SK-N-SH (cell line): ENCODE measurements around the gene MTURN. TPM values are rescaled to one million over a fixed set of nuclear protein-coding genes. Genes with fewer than 3 reads are reported as not detected.

Source experiments
- CTCF ChIA-PET: fragments of 300-600, 350-600 bp; formaldehyde crosslinking; extraction: SDS; loops from one replicate; lab custom pipeline; 2021; lab: Yijun Ruan, JAX
- POLR2A ChIA-PET: fragments of 350-600 bp; sonication (Branson Sonifier 250); formaldehyde crosslinking; extraction: SDS; loops from one replicate; lab custom pipeline; 2020; ENCODE audit warnings: antibody characterized with exemption, inconsistent platforms; lab: Yijun Ruan, JAX
- DNase-seq: peaks from one replicate; pipeline ENCODE4 v3.0.0; 2012
- H2AFZ ChIP-seq: fragments of 200-600 bp; sonication (generic); 2 replicates; pipeline ENCODE4 v1.8.1; 2016; ENCODE audit warnings: antibody characterized with exemption, mild to moderate bottlenecking, low read depth
- H3F3A ChIP-seq: fragments of 200-600 bp; sonication (generic); replicated peaks from 2 replicates; pipeline ENCODE3; 2016; ENCODE audit warnings: antibody characterized with exemption, mild to moderate bottlenecking; ENCODE audit not compliant: insufficient read depth
- H3K27ac ChIP-seq, 2 experiments: fragments of 200-500 bp in 1 of 2; fragments of 200-600 bp in 1 of 2; sonication (Bioruptor generic) in 1 of 2; sonication (generic), shearing (Covaris generic) in 1 of 2; 2 replicates each; pipeline versions ENCODE4 v1.5.1 to v1.6.1; 2014 to 2016; ENCODE audit warnings: low read depth in 2 of 2, inconsistent platforms in 1 of 2, low read length in 1 of 2, mild to moderate bottlenecking in 1 of 2, mixed read lengths in 1 of 2
- H3K27me3 ChIP-seq: fragments of 200-600 bp; sonication (generic), shearing (Covaris generic); 2 replicates; pipeline ENCODE4 v1.6.1; 2016; ENCODE audit warnings: mixed run types; ENCODE audit not compliant: insufficient read depth
- H3K36me3 ChIP-seq, 2 experiments: fragments of 200-500 bp in 1 of 2; fragments of 200-600 bp in 1 of 2; sonication (Bioruptor generic) in 1 of 2; sonication (generic) in 1 of 2; replicated peaks in 1 of 2; 2 replicates each; pipeline versions ENCODE3 to v1.5.1; 2014 to 2016; ENCODE audit warnings: low read length in 1 of 2, mild to moderate bottlenecking in 1 of 2; ENCODE audit not compliant: insufficient read depth in 2 of 2, control insufficient read depth in 1 of 2
- H3K4me1 ChIP-seq, 2 experiments: fragments of 200-500 bp in 1 of 2; fragments of 200-600 bp in 1 of 2; sonication (Bioruptor generic) in 1 of 2; sonication (generic), shearing (Covaris generic) in 1 of 2; 2 replicates each; pipeline versions ENCODE4 v1.5.1 to v1.6.1; 2014 to 2016; ENCODE audit warnings: low read depth in 1 of 2, low read length in 1 of 2, mixed run types in 1 of 2; ENCODE audit not compliant: insufficient read depth in 2 of 2, control insufficient read depth in 1 of 2
- H3K4me2 ChIP-seq: fragments of 200-600 bp; sonication (generic), shearing (Covaris generic); 2 replicates; pipeline ENCODE4 v1.6.1; 2017; ENCODE audit warnings: mixed run types
- H3K4me3 ChIP-seq, 2 experiments: fragments of 200-500 bp in 1 of 2; fragments of 200-600 bp in 1 of 2; sonication (Bioruptor generic) in 1 of 2; sonication (generic), shearing (Covaris generic) in 1 of 2; 2 replicates each; pipeline versions ENCODE4 v1.5.1 to v1.8.1; 2014 to 2016; ENCODE audit warnings: low read depth in 2 of 2, inconsistent platforms in 1 of 2, low read length in 1 of 2, mild to moderate bottlenecking in 1 of 2, mixed read lengths in 1 of 2, moderate library complexity in 1 of 2
- H3K79me2 ChIP-seq: fragments of 200-600 bp; sonication (generic); 2 replicates; pipeline ENCODE4 v1.8.1; 2017; ENCODE audit warnings: mild to moderate bottlenecking; ENCODE audit not compliant: insufficient read depth
- H3K9ac ChIP-seq: fragments of 200-600 bp; sonication (generic); 2 replicates; pipeline ENCODE4 v1.6.1; 2017; ENCODE audit warnings: mixed run types
- H3K9me2 ChIP-seq: fragments of 200-600 bp; sonication (generic); 2 replicates; pipeline ENCODE4 v1.6.1; 2017; ENCODE audit warnings: mixed run types
- H3K9me3 ChIP-seq: fragments of 200-600 bp; sonication (generic); 2 replicates; pipeline ENCODE4 v1.6.1; 2017; ENCODE audit warnings: mixed run types, mild to moderate bottlenecking, moderate library complexity
- H4K20me1 ChIP-seq: fragments of 200-600 bp; sonication (generic); 2 replicates; pipeline ENCODE4 v1.6.1; 2017; ENCODE audit warnings: mild to moderate bottlenecking, mixed run types; ENCODE audit not compliant: insufficient read depth
- ELF1 ChIP-seq: IDR thresholded peaks from 2 replicates; pipeline ENCODE4 v1.4.0; 2012
- EP300 ChIP-seq, 2 experiments: IDR thresholded peaks; 2 replicates each; pipeline versions ENCODE4 v1.4.0 to v1.6.1; 2012; ENCODE audit warnings: borderline replicate concordance in 1 of 2, low read depth in 1 of 2, low read length in 1 of 2
- EZH2phosphoT487 ChIP-seq: fragments of 200-600 bp; sonication (generic); IDR thresholded peaks from 2 replicates; pipeline ENCODE4 v1.6.1; 2017; ENCODE audit warnings: low read depth, mixed run types, mild to moderate bottlenecking, antibody characterized with exemption, moderate library complexity, borderline replicate concordance
- FOSL2 ChIP-seq: IDR thresholded peaks from 2 replicates; pipeline ENCODE4 v1.4.0; 2012; ENCODE audit warnings: low read depth, mild to moderate bottlenecking, moderate library complexity, borderline replicate concordance
- JUND ChIP-seq: IDR thresholded peaks from 2 replicates; pipeline ENCODE4 v1.4.0; 2012
- MEF2A ChIP-seq: IDR thresholded peaks from 2 replicates; pipeline ENCODE4 v1.4.0; 2012; ENCODE audit warnings: low read depth, borderline replicate concordance
- NRF1 ChIP-seq: IDR thresholded peaks from 2 replicates; pipeline ENCODE4 v1.6.1; 2012; ENCODE audit warnings: low read depth, mild to moderate bottlenecking, low read length
- POLR2AphosphoS5 ChIP-seq: IDR thresholded peaks from 2 replicates; pipeline ENCODE4 v1.6.1; 2012; ENCODE audit warnings: low read depth, low read length
- RFX5 ChIP-seq: IDR thresholded peaks from 2 replicates; pipeline ENCODE4 v1.6.1; 2012; ENCODE audit warnings: mild to moderate bottlenecking, improper control_type of control experiment, low read length
- SIN3A ChIP-seq: IDR thresholded peaks from 2 replicates; pipeline ENCODE4 v1.6.1; 2012; ENCODE audit warnings: low read depth, mild to moderate bottlenecking, low read length, moderate library complexity, borderline replicate concordance
- SMC3 ChIP-seq: IDR thresholded peaks from 2 replicates; pipeline ENCODE4 v1.6.1; 2012; ENCODE audit warnings: low read depth, low read length, improper control_type of control experiment
- TEAD4 ChIP-seq: IDR thresholded peaks from 2 replicates; pipeline ENCODE4 v1.4.0; 2012; ENCODE audit warnings: mild to moderate bottlenecking, borderline replicate concordance; ENCODE audit not compliant: insufficient read depth
- YY1 ChIP-seq: IDR thresholded peaks from 2 replicates; pipeline ENCODE4 v1.4.0; 2012; ENCODE audit warnings: low read depth, mild to moderate bottlenecking
- WGBS: methylation state at CpG from one replicate; pipeline ENCODE4 v1.1.6; 2017; ENCODE audit warnings: low lambda C conversion rate; 5-methylcytosine and 5-hydroxymethylcytosine counted together
- polyA plus RNA-seq, 3 experiments: library from polyadenylated mRNA; depleted of rRNA; stranded (reverse); fragments of >200 nt; gene quantifications; 2 replicates each; pipeline ENCODE4 v1.2.3, GENCODE V29; 2012
- TF ChIP-seq, protein P1 (sequence below): IDR thresholded peaks from 2 replicates; pipeline ENCODE4 v1.6.1; 2012; ENCODE audit warnings: mild to moderate bottlenecking, low read depth, low read length, moderate library complexity
- TF ChIP-seq, protein P2 (sequence below): IDR thresholded peaks from 2 replicates; pipeline ENCODE4 v1.4.0; 2012; ENCODE audit warnings: low read depth
- TF ChIP-seq, protein P3 (sequence below): fragments of 200-600 bp; sonication (generic); IDR thresholded peaks from 2 replicates; pipeline ENCODE4 v1.6.1; 2017; ENCODE audit warnings: antibody characterized with exemption, mild to moderate bottlenecking, moderate library complexity

MTURN gene
- polyA plus RNA-seq, 1 of the 3 experiments (the other 2 are of a cell fraction) = 9.0 TPM

DNA sequence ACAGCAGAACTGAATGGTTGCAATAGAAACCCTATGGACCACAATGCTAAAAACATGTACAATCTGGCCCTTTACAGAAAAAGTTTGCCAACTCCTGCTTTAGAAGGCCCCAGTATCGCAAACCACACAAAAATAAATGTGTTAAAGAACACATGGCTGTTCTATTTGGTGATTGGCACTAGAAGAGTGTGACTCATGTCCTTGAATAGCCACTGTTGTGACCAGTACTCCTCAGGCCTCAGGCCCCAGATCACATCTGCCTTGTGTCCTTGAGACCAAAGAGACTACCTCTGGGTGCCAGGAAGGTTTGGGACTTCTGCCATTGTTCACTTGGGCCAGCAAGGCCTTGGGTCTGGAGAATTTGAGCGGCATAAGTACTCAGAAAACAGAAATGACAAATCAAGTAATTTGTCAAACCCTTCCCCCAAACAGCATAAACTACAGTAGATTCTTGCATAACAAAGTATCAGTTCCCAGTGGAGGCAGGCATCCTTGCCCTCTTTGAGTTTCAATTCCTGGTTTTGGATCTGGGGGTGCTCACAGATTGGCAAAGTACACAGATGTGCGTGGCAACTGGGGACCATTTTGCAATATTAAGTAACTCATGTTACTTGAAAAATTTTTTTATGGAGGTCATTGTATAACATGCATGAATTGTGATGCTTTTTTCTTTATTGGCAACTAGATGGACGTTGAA lies 50.2 kb downstream of the MTURN start:
- ChIA-PET POLR2A (no interaction called here), CTCF (interaction anchor here (3.6 kb wide), 1 partner anchor 11 kb away, joined by 12 read pairs; no protein-coding TSS in a partner anchor)
- no peak overlapping the region for H3K4me3 ChIP-seq
- no peaks in the 10 kb centered on the region for H3K36me3 ChIP-seq
- H3K9me3 ChIP-seq = no peaks in the 10 kb centered on the region
- no peak overlapping the region for H3K27ac ChIP-seq
- no peaks in the 10 kb centered on the region for H3K79me2 ChIP-seq
- TF ChIP-seq YY1 (no peak), TEAD4 (no peak), JUND (no peak)
- TF ChIP-seq, protein P1, sequence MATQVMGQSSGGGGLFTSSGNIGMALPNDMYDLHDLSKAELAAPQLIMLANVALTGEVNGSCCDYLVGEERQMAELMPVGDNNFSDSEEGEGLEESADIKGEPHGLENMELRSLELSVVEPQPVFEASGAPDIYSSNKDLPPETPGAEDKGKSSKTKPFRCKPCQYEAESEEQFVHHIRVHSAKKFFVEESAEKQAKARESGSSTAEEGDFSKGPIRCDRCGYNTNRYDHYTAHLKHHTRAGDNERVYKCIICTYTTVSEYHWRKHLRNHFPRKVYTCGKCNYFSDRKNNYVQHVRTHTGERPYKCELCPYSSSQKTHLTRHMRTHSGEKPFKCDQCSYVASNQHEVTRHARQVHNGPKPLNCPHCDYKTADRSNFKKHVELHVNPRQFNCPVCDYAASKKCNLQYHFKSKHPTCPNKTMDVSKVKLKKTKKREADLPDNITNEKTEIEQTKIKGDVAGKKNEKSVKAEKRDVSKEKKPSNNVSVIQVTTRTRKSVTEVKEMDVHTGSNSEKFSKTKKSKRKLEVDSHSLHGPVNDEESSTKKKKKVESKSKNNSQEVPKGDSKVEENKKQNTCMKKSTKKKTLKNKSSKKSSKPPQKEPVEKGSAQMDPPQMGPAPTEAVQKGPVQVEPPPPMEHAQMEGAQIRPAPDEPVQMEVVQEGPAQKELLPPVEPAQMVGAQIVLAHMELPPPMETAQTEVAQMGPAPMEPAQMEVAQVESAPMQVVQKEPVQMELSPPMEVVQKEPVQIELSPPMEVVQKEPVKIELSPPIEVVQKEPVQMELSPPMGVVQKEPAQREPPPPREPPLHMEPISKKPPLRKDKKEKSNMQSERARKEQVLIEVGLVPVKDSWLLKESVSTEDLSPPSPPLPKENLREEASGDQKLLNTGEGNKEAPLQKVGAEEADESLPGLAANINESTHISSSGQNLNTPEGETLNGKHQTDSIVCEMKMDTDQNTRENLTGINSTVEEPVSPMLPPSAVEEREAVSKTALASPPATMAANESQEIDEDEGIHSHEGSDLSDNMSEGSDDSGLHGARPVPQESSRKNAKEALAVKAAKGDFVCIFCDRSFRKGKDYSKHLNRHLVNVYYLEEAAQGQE = no peak
- no peaks in the 10 kb centered on the region for H4K20me1 ChIP-seq
- no peaks in the 10 kb centered on the region for H3F3A ChIP-seq
- H2AFZ ChIP-seq = no peak overlapping the region
- H3K4me1 ChIP-seq = no peaks in the 10 kb centered on the region
- no peak for DNase-seq
- 59% methylated on average over 4 of the region's 4 CpGs for WGBS
- H3K27me3 ChIP-seq = no peaks in the 10 kb centered on the region
- H3K4me2 ChIP-seq = no peak overlapping the region
- H3K9me2 ChIP-seq = no peaks in the 10 kb centered on the region
- no peak overlapping the region for H3K9ac ChIP-seq

DNA sequence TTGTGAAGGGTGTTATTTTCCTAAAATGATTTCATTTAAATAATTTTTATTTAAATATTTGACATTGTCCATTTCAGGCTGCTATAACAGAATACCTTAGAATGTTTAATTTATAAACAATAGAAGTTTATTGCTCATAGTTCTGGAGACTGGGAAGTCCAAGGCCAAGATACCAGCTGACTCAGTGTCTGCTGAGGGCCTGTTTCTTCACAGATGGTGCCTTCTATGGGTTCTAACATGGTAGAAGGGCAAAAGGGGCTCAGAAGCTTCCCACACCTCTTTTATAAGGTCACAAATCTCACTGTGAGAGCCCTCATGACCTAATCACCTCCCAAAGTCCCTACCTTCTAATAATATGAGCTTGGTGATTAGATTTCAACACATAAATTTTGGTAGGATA lies 50.7 kb downstream of the MTURN start:
- Histone ChIP-seq H3K36me3 (no peaks in the 10 kb centered on the region), H4K20me1 (no peaks in the 10 kb centered on the region), H3K9me3 (no peaks in the 10 kb centered on the region), H3F3A (no peaks in the 10 kb centered on the region), H3K4me2 (no peak overlapping the region), H2AFZ (no peak overlapping the region), H3K27ac (no peak overlapping the region), H3K4me1 (no peaks in the 10 kb centered on the region), H3K9me2 (no peaks in the 10 kb centered on the region), H3K9ac (no peak overlapping the region), H3K4me3 (no peak overlapping the region), H3K27me3 (no peaks in the 10 kb centered on the region), H3K79me2 (no peaks in the 10 kb centered on the region)
- CTCF ChIA-PET = no interaction called here
- POLR2A ChIA-PET = no interaction called here
- no peak for DNase-seq
- no peak for TF ChIP-seq EP300 (IDR thresholded peaks at IDR 0.05; ENCODE audit: borderline replicate concordance in 1 of 2, low read depth in 1 of 2, low read length in 1 of 2)
- TF ChIP-seq MEF2A = no peak
- TF ChIP-seq NRF1 = no peak
- TF ChIP-seq, protein P2, sequence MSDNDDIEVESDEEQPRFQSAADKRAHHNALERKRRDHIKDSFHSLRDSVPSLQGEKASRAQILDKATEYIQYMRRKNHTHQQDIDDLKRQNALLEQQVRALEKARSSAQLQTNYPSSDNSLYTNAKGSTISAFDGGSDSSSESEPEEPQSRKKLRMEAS = no peak
- TF ChIP-seq SMC3 = no peak
- TF ChIP-seq, protein P3, sequence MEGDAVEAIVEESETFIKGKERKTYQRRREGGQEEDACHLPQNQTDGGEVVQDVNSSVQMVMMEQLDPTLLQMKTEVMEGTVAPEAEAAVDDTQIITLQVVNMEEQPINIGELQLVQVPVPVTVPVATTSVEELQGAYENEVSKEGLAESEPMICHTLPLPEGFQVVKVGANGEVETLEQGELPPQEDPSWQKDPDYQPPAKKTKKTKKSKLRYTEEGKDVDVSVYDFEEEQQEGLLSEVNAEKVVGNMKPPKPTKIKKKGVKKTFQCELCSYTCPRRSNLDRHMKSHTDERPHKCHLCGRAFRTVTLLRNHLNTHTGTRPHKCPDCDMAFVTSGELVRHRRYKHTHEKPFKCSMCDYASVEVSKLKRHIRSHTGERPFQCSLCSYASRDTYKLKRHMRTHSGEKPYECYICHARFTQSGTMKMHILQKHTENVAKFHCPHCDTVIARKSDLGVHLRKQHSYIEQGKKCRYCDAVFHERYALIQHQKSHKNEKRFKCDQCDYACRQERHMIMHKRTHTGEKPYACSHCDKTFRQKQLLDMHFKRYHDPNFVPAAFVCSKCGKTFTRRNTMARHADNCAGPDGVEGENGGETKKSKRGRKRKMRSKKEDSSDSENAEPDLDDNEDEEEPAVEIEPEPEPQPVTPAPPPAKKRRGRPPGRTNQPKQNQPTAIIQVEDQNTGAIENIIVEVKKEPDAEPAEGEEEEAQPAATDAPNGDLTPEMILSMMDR = no peak
- TF ChIP-seq FOSL2 = no peak
- TF ChIP-seq YY1 = no peak
- TF ChIP-seq, protein P1 = no peak
- TF ChIP-seq ELF1 = no peak
- no peak for TF ChIP-seq RFX5
- TF ChIP-seq POLR2AphosphoS5 = no peak
- TF ChIP-seq SIN3A = no peak
- TF ChIP-seq EZH2phosphoT487 = no peak
